WERI-Rb-1 (cell line): ENCODE results near the gene OSBPL7.

ENCODE experiments used
- DNase-seq: peaks from one replicate; pipeline ENCODE4 v3.0.0-alpha.2; 2020
- H3K27ac ChIP-seq: fragments of 250-450 bp; sonication (Bioruptor Pico); 2 replicates; pipeline ENCODE4 v1.5.1; 2020; ENCODE audit warnings: mild to moderate bottlenecking, moderate library complexity
- H3K27me3 ChIP-seq: fragments of 250-450 bp; sonication (Bioruptor Pico); 2 replicates; pipeline ENCODE4 v1.5.1; 2021; ENCODE audit warnings: mild to moderate bottlenecking, low read depth, moderate library complexity; ENCODE audit not compliant: insufficient read depth, severe bottlenecking
- H3K36me3 ChIP-seq: fragments of 250-450 bp; sonication (Bioruptor Pico); 2 replicates; pipeline ENCODE4 v1.5.1; 2020; ENCODE audit warnings: mild to moderate bottlenecking, moderate library complexity
- H3K4me3 ChIP-seq: 2 replicates; pipeline ENCODE4 v1.5.1; 2011; ENCODE audit warnings: low read depth, mild to moderate bottlenecking, control low read depth, low read length
- H3K9me3 ChIP-seq: fragments of 250-450 bp; sonication (Bioruptor Pico); 2 replicates; pipeline ENCODE4 v1.5.1; 2021; ENCODE audit warnings: mild to moderate bottlenecking, moderate library complexity; ENCODE audit not compliant: severe bottlenecking
- TF ChIP-seq, protein P1 (sequence below): IDR thresholded peaks from 2 replicates; pipeline ENCODE4 v1.5.1; 2011; ENCODE audit warnings: low read depth, mild to moderate bottlenecking, control low read depth, inconsistent platforms, low read length

The OSBPL7 gene

GRCh38 chr17:47845716-47846075, 24.1 kb upstream of the OSBPL7 start:
- no peaks in the 10 kb centered on the region for H3K27me3 ChIP-seq
- TF ChIP-seq, protein P1, sequence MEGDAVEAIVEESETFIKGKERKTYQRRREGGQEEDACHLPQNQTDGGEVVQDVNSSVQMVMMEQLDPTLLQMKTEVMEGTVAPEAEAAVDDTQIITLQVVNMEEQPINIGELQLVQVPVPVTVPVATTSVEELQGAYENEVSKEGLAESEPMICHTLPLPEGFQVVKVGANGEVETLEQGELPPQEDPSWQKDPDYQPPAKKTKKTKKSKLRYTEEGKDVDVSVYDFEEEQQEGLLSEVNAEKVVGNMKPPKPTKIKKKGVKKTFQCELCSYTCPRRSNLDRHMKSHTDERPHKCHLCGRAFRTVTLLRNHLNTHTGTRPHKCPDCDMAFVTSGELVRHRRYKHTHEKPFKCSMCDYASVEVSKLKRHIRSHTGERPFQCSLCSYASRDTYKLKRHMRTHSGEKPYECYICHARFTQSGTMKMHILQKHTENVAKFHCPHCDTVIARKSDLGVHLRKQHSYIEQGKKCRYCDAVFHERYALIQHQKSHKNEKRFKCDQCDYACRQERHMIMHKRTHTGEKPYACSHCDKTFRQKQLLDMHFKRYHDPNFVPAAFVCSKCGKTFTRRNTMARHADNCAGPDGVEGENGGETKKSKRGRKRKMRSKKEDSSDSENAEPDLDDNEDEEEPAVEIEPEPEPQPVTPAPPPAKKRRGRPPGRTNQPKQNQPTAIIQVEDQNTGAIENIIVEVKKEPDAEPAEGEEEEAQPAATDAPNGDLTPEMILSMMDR, result no peak

DNA sequence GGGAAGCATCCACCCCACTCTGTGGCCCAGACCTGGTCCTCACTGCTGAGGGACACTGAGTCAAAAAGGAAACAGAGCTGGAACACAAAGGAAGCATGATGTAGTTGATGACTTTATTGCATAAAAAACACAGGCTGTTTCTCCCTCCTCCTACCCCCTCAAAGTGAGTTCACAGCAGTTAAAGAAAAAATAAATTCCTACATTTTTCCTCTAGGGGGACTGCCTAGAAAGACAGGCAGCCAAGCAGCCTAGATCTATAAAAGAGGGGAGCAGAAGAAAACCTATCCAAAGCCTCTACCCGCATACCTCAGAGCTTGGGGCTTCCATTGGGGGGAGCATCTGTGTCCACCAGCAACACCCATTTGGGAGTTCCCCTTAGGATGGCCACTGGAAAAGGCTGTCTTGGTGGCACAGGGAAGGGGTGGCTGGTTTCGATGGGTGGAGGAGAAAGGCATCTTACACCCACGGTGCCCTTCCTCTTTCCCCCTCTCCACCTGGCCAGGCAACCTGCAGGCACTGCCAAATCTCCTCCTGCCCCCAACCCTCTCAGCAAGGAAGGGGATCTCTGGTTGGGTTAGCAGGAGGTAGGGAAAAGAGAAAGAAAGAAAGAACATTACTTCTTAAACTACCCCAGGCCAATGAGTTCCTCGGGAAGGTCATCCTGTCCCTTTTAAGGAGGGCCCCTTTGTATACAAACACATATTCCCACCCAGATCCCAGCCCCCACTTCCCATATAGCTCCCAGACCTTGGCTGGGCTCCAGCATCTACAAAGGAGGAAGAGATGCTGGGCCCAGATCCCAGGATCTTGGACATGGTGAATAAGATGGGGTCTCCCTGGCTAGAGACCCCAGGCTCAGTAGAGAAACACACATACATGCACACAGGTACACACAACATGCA, 23.5 kb upstream of the OSBPL7 start:
- TF ChIP-seq, protein P1, result peak; percentile 34; the same call in 1 of the 2 replicates
- Histone ChIP-seq H3K4me3 (no peak overlapping the region), H3K27ac (no peak overlapping the region), H3K36me3 (peaks cover 22% of the 10 kb centered on the region), H3K9me3 (no peaks in the 10 kb centered on the region), H3K27me3 (no peaks in the 10 kb centered on the region)
- DNase-seq, result no peak

More at GRCh38 chr17:47845716-47846075, 24.1 kb upstream of the OSBPL7 start:
- Histone ChIP-seq H3K9me3 (no peaks in the 10 kb centered on the region), H3K27ac (no peak overlapping the region), H3K4me3 (no peak overlapping the region), H3K36me3 (peaks cover 17% of the 10 kb centered on the region)
- no peak for DNase-seq

GRCh38 chr17:47844227-47844626, 22.6 kb upstream of the OSBPL7 start:
- no peaks in the 10 kb centered on the region for H3K27me3 ChIP-seq
- peaks cover 27% of the 10 kb centered on the region for H3K36me3 ChIP-seq
- H3K27ac ChIP-seq, result no peak overlapping the region
- H3K4me3 ChIP-seq, result no peak overlapping the region
- no peaks in the 10 kb centered on the region for H3K9me3 ChIP-seq
- TF ChIP-seq, protein P1, result no peak
- DNase-seq, result no peak

DNA sequence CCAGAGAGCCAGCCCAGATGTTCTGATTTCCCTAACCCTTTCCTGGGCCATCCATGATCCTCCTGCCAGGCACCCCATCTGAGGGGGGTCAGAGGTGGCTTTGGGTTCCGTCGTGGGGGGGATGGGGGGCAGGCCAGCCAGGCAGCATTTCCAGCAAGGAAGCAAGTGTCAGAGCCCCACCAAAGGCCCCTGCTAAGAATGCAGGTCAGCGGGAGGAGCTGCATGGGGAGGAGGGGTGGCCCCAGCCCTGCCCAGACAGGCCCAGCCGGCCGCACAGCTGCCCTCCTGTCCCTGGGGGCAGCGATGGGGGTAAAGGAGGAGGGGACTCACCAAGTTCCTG, 21.8 kb upstream of the OSBPL7 start:
- Histone ChIP-seq H3K27ac (peak overlapping the region; percentile 43), H3K4me3 (no peak overlapping the region), H3K27me3 (no peaks in the 10 kb centered on the region), H3K36me3 (peaks cover 35% of the 10 kb centered on the region), H3K9me3 (no peaks in the 10 kb centered on the region)
- no peak for DNase-seq
- TF ChIP-seq, protein P1, result no peak

DNA sequence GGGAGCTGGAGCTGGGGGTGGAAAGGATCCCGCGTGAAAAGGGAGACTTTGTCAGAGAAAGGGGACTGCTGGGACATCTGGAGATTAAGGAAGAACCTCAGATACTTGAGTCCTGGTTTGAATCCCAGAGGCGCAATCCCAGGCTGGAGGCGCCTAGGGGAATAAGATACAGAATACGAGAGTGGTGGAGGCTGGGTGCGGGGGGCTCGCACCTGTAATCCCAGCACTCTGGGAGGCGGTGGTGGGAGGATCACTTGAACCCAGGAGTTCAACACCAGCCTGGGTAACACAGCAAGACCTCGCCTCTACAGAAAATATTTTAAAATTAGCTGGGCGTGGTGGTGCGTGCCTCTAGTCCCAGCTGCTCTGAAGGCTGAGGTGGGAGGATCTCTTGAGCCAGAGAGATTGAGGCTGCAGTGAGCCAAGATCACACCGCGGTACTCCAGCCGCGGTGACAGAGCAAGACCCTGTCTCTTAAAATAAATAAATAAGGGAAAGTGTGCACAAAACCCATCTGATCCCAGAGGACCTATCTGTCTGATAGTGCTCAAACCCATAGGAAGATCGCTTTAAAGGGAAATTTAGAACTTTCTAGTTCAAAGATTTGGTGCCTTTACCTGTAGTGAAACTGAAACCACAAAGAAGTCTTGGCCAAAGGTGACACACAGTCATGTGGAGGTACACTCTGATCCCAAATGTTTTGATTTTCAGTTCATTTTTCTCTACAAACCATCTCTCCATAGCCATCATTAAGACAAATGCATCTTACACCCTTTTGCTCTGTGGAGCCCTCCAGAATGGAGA, 20.1 kb upstream of the OSBPL7 start:
- Histone ChIP-seq H3K9me3 (no peaks in the 10 kb centered on the region), H3K27ac (peak overlapping the region; percentile 79), H3K4me3 (peak overlapping the region; percentile 95), H3K27me3 (no peaks in the 10 kb centered on the region), H3K36me3 (peaks cover 40% of the 10 kb centered on the region)
- TF ChIP-seq, protein P1, result no peak
- no peak for DNase-seq
